Measurements from ENCODE around the gene URM1.

GRCh38 chr9:128349772-128350171, 21.4 kb upstream of the URM1 start:
- TF ChIP-seq CTCF (IDR thresholded peaks at IDR 0.05) (no peak), POLR2A (IDR thresholded peaks at IDR 0.05) (no peak), POLR2AphosphoS5 (IDR thresholded peaks at IDR 0.05) (no peak), EP300 (IDR thresholded peaks at IDR 0.05) (no peak)
